Measurements from ENCODE around the gene CUL9.

The CUL9 gene

DNA sequence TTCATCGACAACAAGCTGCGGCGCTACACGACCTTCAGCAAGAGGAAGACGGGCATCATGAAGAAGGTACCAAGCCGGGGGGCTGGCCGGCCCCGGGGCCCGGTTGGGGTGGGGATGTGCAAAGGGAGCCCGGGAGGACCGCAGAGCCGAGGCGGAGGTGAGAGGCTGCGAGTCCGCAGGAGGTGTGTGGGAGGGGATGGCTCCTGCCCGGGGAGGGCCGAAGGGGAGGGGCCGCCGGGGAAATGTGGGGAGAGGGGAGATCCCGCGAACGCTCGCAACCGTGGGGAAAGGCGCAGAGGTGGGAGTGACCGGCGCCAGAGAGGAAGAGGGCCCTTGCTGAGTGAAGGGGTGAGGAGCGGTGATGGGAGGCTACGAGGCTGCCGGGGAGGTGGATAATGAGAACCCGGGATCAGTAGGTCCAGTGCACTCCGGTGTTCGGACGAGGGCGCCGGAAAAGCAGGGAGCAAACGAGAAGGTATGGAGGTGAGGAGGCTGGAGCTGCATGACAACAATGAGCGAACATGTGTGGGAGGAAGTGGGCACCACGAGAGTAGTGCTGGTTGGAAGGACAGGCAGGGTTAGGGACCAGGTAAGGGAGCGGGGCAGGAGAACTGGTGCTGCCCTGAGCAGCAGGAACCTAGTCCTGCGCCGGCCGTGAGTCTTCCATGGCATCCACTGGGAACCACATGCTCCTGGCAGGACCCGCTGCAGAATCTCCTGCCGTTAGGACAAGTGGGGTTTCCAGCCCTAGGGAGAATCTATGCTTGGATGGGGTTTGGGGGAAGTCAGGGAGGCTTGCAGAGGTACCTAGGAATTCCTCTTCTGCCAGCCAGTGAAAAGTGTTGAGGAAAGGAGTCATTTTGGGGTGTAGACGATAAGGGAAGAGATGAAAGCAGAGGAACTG is 9.6 kb upstream of the CUL9 start:
- Histone ChIP-seq H3K27ac (replicated peaks) (peak overlapping the region; percentile 74), H3K27me3 (ENCODE audit: insufficient read depth, poor library complexity, severe bottlenecking) (no peaks in the 10 kb centered on the region), H3K4me3 (replicated peaks; ENCODE audit: insufficient read depth, low read length) (peak overlapping the region; percentile 92)
- peak; percentile 51; the same call in 1 of the 2 replicates for TF ChIP-seq SPI1 (IDR thresholded peaks at IDR 0.05; ENCODE audit: borderline replicate concordance, low read depth)
- TF ChIP-seq POLR2AphosphoS5 (IDR thresholded peaks at IDR 0.05; ENCODE audit: low read depth): no peak
- TF ChIP-seq, protein P1, sequence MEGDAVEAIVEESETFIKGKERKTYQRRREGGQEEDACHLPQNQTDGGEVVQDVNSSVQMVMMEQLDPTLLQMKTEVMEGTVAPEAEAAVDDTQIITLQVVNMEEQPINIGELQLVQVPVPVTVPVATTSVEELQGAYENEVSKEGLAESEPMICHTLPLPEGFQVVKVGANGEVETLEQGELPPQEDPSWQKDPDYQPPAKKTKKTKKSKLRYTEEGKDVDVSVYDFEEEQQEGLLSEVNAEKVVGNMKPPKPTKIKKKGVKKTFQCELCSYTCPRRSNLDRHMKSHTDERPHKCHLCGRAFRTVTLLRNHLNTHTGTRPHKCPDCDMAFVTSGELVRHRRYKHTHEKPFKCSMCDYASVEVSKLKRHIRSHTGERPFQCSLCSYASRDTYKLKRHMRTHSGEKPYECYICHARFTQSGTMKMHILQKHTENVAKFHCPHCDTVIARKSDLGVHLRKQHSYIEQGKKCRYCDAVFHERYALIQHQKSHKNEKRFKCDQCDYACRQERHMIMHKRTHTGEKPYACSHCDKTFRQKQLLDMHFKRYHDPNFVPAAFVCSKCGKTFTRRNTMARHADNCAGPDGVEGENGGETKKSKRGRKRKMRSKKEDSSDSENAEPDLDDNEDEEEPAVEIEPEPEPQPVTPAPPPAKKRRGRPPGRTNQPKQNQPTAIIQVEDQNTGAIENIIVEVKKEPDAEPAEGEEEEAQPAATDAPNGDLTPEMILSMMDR (IDR thresholded peaks at IDR 0.05; ENCODE audit: insufficient read depth, low read length): no peak
- TF ChIP-seq, protein P2, sequence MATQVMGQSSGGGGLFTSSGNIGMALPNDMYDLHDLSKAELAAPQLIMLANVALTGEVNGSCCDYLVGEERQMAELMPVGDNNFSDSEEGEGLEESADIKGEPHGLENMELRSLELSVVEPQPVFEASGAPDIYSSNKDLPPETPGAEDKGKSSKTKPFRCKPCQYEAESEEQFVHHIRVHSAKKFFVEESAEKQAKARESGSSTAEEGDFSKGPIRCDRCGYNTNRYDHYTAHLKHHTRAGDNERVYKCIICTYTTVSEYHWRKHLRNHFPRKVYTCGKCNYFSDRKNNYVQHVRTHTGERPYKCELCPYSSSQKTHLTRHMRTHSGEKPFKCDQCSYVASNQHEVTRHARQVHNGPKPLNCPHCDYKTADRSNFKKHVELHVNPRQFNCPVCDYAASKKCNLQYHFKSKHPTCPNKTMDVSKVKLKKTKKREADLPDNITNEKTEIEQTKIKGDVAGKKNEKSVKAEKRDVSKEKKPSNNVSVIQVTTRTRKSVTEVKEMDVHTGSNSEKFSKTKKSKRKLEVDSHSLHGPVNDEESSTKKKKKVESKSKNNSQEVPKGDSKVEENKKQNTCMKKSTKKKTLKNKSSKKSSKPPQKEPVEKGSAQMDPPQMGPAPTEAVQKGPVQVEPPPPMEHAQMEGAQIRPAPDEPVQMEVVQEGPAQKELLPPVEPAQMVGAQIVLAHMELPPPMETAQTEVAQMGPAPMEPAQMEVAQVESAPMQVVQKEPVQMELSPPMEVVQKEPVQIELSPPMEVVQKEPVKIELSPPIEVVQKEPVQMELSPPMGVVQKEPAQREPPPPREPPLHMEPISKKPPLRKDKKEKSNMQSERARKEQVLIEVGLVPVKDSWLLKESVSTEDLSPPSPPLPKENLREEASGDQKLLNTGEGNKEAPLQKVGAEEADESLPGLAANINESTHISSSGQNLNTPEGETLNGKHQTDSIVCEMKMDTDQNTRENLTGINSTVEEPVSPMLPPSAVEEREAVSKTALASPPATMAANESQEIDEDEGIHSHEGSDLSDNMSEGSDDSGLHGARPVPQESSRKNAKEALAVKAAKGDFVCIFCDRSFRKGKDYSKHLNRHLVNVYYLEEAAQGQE (IDR thresholded peaks at IDR 0.05; ENCODE audit: insufficient replicate concordance, low read depth): no peak
- peak; percentile 53 to 62 for DNase-seq (ENCODE audit: low read depth in 1 of 2, low spot score in 1 of 2)

DNA sequence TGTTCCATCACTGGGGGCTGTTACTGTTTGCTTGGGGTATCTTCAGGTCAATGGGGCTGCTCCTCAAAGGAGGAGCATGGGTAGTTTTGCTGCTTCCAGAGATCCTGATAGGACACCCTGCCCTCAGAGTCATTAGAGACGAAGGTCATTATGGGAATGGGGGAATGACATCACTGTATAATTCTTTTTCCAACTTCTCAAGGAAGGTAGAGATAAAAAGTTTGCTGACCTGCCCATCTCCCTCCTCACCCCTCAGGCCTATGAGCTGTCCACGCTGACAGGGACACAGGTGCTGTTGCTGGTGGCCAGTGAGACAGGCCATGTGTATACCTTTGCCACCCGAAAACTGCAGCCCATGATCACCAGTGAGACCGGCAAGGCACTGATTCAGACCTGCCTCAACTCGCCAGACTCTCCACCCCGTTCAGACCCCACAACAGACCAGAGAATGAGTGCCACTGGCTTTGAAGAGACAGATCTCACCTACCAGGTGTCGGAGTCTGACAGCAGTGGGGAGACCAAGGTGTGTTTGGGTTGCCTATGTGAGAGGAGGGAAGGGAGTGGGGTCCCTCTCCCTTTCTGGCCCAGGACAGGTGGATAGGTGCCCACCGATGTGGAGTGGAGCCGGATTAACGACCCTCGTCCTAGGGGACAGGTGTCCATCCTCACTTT is 8.3 kb upstream of the CUL9 start:
- no peak for DNase-seq (ENCODE audit: low read depth in 1 of 2, low spot score in 1 of 2)
- TF ChIP-seq SPI1 (IDR thresholded peaks at IDR 0.05; ENCODE audit: borderline replicate concordance, low read depth): no peak
- TF ChIP-seq POLR2AphosphoS5 (IDR thresholded peaks at IDR 0.05; ENCODE audit: low read depth): no peak
- TF ChIP-seq, protein P2 (IDR thresholded peaks at IDR 0.05; ENCODE audit: insufficient replicate concordance, low read depth): no peak
- TF ChIP-seq, protein P1 (IDR thresholded peaks at IDR 0.05; ENCODE audit: insufficient read depth, low read length): no peak
- no peak for TF ChIP-seq GABPA (IDR thresholded peaks at IDR 0.05; ENCODE audit: low read depth)
- H3K27ac ChIP-seq (replicated peaks): peak overlapping the region; percentile 39; the same call in 1 of the 2 replicates
- H3K4me3 ChIP-seq (replicated peaks; ENCODE audit: insufficient read depth, low read length): peak overlapping the region; percentile 92
- H3K27me3 ChIP-seq (ENCODE audit: insufficient read depth, poor library complexity, severe bottlenecking): no peaks in the 10 kb centered on the region

DNA sequence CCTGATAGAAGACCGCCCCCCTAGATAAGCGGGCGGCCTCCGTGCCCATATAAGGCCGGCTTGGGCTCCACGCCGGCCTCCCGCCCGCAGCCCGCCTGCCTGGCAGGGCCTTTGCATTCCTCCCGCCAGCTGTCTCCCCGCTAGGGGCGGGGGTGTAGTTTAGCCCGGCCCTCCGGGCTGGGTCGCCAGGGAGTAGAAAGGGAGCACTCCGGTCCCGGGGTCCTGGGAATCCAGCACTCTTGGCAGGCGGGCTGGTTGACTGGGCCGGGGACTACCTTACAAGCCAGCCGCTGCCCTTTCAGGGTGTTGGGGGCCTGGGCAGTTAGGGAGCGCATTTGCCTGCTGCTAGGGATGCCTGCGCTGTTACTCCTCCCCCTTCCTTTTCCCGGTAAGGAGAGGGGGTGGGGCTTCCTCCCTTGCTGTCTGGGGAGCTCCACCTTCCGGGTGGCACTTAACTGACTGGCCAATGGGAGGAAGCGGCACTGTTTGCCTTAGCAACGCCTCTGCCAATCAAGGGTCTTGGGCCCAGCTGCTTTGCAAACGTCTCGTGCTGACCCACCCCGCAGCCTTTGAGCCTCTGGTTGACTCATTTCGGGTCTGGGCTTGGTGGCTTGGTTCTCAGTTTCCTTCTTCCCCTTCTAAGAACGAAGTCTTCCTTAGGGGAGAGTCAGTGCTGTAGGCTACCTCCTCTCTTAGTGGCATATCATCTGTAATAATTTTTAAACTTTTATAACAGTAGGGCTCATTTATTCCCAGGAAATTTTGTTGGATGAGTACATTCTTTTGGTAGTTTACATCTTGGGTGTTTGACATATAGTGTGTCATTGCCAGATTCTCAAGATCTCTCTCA is 7.5 kb upstream of the CUL9 start:
- Histone ChIP-seq H3K4me3 (replicated peaks; ENCODE audit: insufficient read depth, low read length) (peak overlapping the region; percentile 17), H3K27me3 (ENCODE audit: insufficient read depth, poor library complexity, severe bottlenecking) (no peaks in the 10 kb centered on the region), H3K27ac (replicated peaks) (peak overlapping the region; percentile 44)
- TF ChIP-seq, protein P1 (IDR thresholded peaks at IDR 0.05; ENCODE audit: insufficient read depth, low read length): no peak
- TF ChIP-seq SPI1 (IDR thresholded peaks at IDR 0.05; ENCODE audit: borderline replicate concordance, low read depth) (peak; percentile 74; the same call in 1 of the 2 replicates), GABPA (IDR thresholded peaks at IDR 0.05; ENCODE audit: low read depth) (no peak)
- peak; percentile 98 to 99 for DNase-seq (ENCODE audit: low read depth in 1 of 2, low spot score in 1 of 2)

Data from HL-60 (cell line).